HepG2 (cell line): Measurements from ENCODE around the gene SLC27A1. TPM values are rescaled to one million over a fixed set of nuclear protein-coding genes. Genes with fewer than 3 reads are reported as not detected.
A peak's percentile ranks its signal among the peaks of the same experiment; 100 is the strongest.

Experiments used
- ARID5B ChIP-seq: IDR thresholded peaks from 2 replicates; pipeline ENCODE4 v1.4.0; 2020; ENCODE audit warnings: mild to moderate bottlenecking, missing genetic modification reagents
- EHMT2 ChIP-seq: fragments of 200-600 bp; sonication (generic); IDR thresholded peaks from 2 replicates; pipeline ENCODE4 v1.7.0; 2017; ENCODE audit warnings: antibody characterized with exemption, low read depth, low read length, borderline replicate concordance
- GATAD2A ChIP-seq: IDR thresholded peaks from 2 replicates; pipeline ENCODE4 v1.6.1; 2016
- HMG20B ChIP-seq: conservative IDR thresholded peaks from 2 replicates; pipeline ENCODE4 v1.6.1; 2016; ENCODE audit warnings: missing genetic modification reagents, missing compliant biosample characterization
- HMGXB3 ChIP-seq: sonication (generic); formaldehyde crosslinking; IDR thresholded peaks from 2 replicates; pipeline ENCODE4 v1.4.0; 2020; ENCODE audit warnings: missing genetic modification reagents, borderline replicate concordance
- JUN ChIP-seq: sonication (generic); formaldehyde crosslinking; IDR thresholded peaks from 2 replicates; pipeline ENCODE4 v1.4.0; 2020; ENCODE audit warnings: mild to moderate bottlenecking, missing genetic modification reagents
- JUND ChIP-seq: sonication (generic); formaldehyde crosslinking; IDR thresholded peaks from 2 replicates; pipeline ENCODE4 v1.8.0; 2022; ENCODE audit warnings: mild to moderate bottlenecking, missing genetic modification reagents
- MXD3 ChIP-seq: IDR thresholded peaks from 2 replicates; pipeline ENCODE4 v1.6.1; 2016; ENCODE audit warnings: mild to moderate bottlenecking, missing biosample characterization, missing genetic modification reagents
- PITX1 ChIP-seq: sonication (generic); formaldehyde crosslinking; IDR thresholded peaks from 2 replicates; pipeline ENCODE4 v1.5.1; 2020; ENCODE audit warnings: mild to moderate bottlenecking, missing genetic modification reagents
- RAD21 ChIP-seq: fragments of 450-650 bp; formaldehyde crosslinking; IDR thresholded peaks from 2 replicates; pipeline ENCODE4 v1.5.0; 2020; ENCODE audit warnings: mild to moderate bottlenecking
- ZBTB10 ChIP-seq: sonication (generic); formaldehyde crosslinking; IDR thresholded peaks from 2 replicates; pipeline ENCODE4 v1.4.0; 2020; ENCODE audit warnings: missing genetic modification reagents, borderline replicate concordance
- ZFAT ChIP-seq: sonication (generic); formaldehyde crosslinking; conservative IDR thresholded peaks from 2 replicates; pipeline ENCODE4 v1.8.1; 2023; ENCODE audit warnings: missing genetic modification reagents, inconsistent platforms
- ZKSCAN5 ChIP-seq: sonication (generic); formaldehyde crosslinking; IDR thresholded peaks from 2 replicates; pipeline ENCODE4 v1.5.1; 2020; ENCODE audit warnings: mild to moderate bottlenecking, missing genetic modification reagents
- ZNF124 ChIP-seq: sonication (generic); formaldehyde crosslinking; IDR thresholded peaks from 2 replicates; pipeline ENCODE4 v1.4.0; 2020; ENCODE audit warnings: missing genetic modification reagents
- ZNF333 ChIP-seq: sonication (generic); formaldehyde crosslinking; IDR thresholded peaks from 2 replicates; pipeline ENCODE4 v1.4.0; 2020; ENCODE audit warnings: mild to moderate bottlenecking, missing genetic modification reagents, borderline replicate concordance
- ZNF446 ChIP-seq: sonication (generic); formaldehyde crosslinking; IDR thresholded peaks from 2 replicates; pipeline ENCODE4 v1.5.0; 2020; ENCODE audit warnings: mild to moderate bottlenecking, missing genetic modification reagents
- ZNF451 ChIP-seq: sonication (generic); formaldehyde crosslinking; IDR thresholded peaks from 2 replicates; pipeline ENCODE4 v1.5.0; 2020; ENCODE audit warnings: mild to moderate bottlenecking, missing genetic modification reagents
- ZNF552 ChIP-seq: sonication (generic); formaldehyde crosslinking; IDR thresholded peaks from 2 replicates; pipeline ENCODE4 v1.9.0; 2022; ENCODE audit warnings: missing genetic modification reagents, mild to moderate bottlenecking, borderline replicate concordance
- polyA plus RNA-seq, 8 experiments: library from polyadenylated mRNA; depleted of rRNA in 3 of 8; stranded (reverse) in 7 of 8; unstranded in 1 of 8; fragments of >200 nt; fragmentation: Illumina TruSeq in 4 of 8; extraction: Trizol in 4 of 8; gene quantifications; 2 replicates each; pipeline versions ENCODE4 v1.2.1 to v1.2.3, GENCODE V29; 2011 to 2016; ENCODE audit warnings: low read depth in 4 of 8, missing spikeins in 1 of 8, mixed read lengths in 1 of 8; ENCODE audit not compliant: insufficient read depth in 1 of 8
- total RNA-seq, 5 experiments: library from RNA; depleted of rRNA; stranded (reverse); fragments of >200 nt; fragmentation: Illumina TruSeq; extraction: Trizol; gene quantifications; 2 replicates each; pipeline ENCODE4 v1.2.3, GENCODE V29; 2016; ENCODE audit warnings: low read depth in 1 of 5

The SLC27A1 gene
- total and polyA plus RNA-seq, 2 of the 13 experiments (the other 11 are each of a cell fraction or from before 2014, with no cell fraction given) = 4.1 to 8.8 TPM

GRCh38 chr19:17511724-17512573, 41.6 kb downstream of the SLC27A1 start (continued):
- TF ChIP-seq ZFAT (CRISPR knock-in tag) (peak; percentile 89), PITX1 (CRISPR knock-in tag) (peak; percentile 49), GATAD2A (CRISPR knock-in tag) (peak; percentile 75), ZKSCAN5 (CRISPR knock-in tag) (no peak), MXD3 (CRISPR knock-in tag) (peak; percentile 96), RAD21 (CRISPR knock-in tag) (peak; percentile 25), JUN (CRISPR knock-in tag) (peak; percentile 79), ZNF552 (CRISPR knock-in tag) (peak; percentile 32; the same call in 1 of the 2 replicates), EHMT2 (no peak), HMGXB3 (no peak), ZBTB10 (CRISPR knock-in tag) (peak; percentile 72; the same call in 1 of the 2 replicates), ZNF451 (CRISPR knock-in tag) (peak; percentile 82), ZNF333 (peak; percentile 89), HMG20B (CRISPR knock-in tag) (peak; percentile 63; the same call in 1 of the 2 replicates), JUND (CRISPR knock-in tag) (peak; percentile 56), ZNF124 (CRISPR knock-in tag) (peak; percentile 22; the same call in 1 of the 2 replicates), ARID5B (CRISPR knock-in tag) (peak; percentile 14; the same call in 1 of the 2 replicates), ZNF446 (peak; percentile 99; the same call in 1 of the 2 replicates)
